Adipocyte (in vitro differentiated cells): Measurements from ENCODE around the gene NOL4L.
"Not testable (repeated sequence)": the region's sequence is repeated elsewhere in the genome, so short reads cannot be mapped to it uniquely, and the experiment has no call there.

Experiments
- DNase-seq: peaks from one replicate; pipeline ENCODE4 v3.0.0-alpha.2; 2015; ENCODE audit warnings: low read depth
- H3K27me3 ChIP-seq: replicated peaks from 2 replicates; pipeline ENCODE4 v1.7.0; 2013; ENCODE audit warnings: mild to moderate bottlenecking, low read length, moderate library complexity; ENCODE audit not compliant: control insufficient read depth, insufficient read depth
- H3K36me3 ChIP-seq: 2 replicates; pipeline ENCODE4 v1.7.0; 2013; ENCODE audit warnings: low read length, mild to moderate bottlenecking, moderate library complexity; ENCODE audit not compliant: control insufficient read depth, insufficient read depth, severe bottlenecking
- H3K4me1 ChIP-seq: 2 replicates; pipeline ENCODE4 v1.7.0; 2013; ENCODE audit warnings: mild to moderate bottlenecking, low read length, moderate library complexity; ENCODE audit not compliant: control insufficient read depth, insufficient read depth
- H3K4me3 ChIP-seq: 2 replicates; pipeline ENCODE4 v1.7.0; 2013; ENCODE audit warnings: mild to moderate bottlenecking, low read length, moderate library complexity
- H3K9ac ChIP-seq: 2 replicates; pipeline ENCODE4 v1.7.0; 2013; ENCODE audit warnings: mild to moderate bottlenecking, low read length, moderate library complexity
- H3K9me3 ChIP-seq: 2 replicates; pipeline ENCODE4 v1.7.0; 2013; ENCODE audit warnings: mild to moderate bottlenecking, low read length, moderate library complexity; ENCODE audit not compliant: control insufficient read depth

The NOL4L gene

DNA sequence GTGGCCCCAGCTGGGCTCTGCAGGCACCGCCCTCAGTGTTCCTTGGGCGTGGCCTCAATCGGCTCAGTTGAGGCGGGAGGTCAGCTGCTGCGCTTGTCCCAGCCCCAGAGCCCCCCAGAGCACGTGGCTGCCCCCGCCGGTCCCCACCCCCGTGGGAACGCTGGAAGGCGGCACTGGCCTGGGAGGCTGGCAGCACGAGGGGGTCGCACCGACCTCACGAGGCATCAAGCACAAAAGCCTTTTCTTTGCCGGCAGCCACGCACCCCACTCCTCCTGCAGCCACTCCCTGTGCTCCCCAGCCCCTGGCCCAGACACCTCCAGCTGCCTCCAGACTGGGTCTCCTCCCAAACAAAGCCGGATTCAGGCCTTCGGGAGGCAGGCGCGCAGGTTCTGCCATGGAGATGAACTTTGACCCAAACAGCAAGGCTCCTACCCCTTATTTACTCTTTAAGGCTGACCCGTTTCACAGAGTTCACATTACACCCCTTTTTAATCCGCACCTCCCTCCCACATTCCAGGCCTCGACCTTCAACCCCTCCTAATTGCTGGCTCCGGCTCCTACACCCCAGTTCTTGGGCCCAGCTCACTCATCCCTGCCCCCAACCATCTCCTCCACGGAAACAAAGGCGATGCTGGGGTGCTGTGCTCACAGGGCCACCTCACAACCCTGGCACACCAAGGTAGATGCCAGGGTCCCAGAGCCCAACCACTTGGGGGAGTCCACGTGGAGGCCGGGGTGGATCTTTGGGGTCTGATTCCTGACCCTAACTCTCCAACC lies 111.7 kb downstream of the NOL4L start:
- no peaks in the 10 kb centered on the region for H3K9me3 ChIP-seq
- H3K9ac ChIP-seq = peak overlapping the region; percentile 4
- DNase-seq = no peak
- H3K4me1 ChIP-seq = peaks cover 35% of the 10 kb centered on the region
- no peaks in the 10 kb centered on the region for H3K27me3 ChIP-seq
- peaks cover 6% of the 10 kb centered on the region for H3K36me3 ChIP-seq
- no peak overlapping the region for H3K4me3 ChIP-seq

DNA sequence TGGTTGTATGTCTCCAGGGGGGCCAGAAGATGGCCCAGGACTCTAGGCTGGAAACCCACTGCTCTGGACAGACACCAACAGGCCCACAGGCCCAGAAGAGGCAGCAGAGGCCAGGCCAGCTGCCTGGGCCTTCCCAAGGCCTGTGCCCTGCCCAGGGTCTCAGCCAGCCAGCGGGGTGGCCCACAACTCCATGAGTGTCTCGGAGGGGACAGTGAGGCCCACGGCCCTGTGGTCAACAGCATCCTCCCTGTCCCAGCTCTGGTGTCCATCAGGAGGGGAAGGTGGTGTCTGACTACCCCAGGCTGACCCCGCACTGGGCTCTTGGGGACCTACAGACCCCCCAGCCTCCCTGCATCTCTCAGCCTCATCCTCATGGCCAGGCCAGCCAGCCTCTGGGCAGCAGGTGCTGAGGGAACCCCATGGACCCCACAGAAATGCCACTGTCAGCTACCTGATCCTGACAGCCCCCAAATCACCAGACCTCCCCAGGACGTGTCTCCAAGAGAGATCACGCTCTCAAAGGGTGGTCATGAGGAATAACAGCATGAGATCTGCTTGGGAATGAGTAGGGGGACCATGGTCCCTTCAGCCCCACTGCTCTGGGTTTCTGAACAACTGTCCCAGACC lies 112.4 kb downstream of the NOL4L start:
- Histone ChIP-seq H3K9me3 (no peaks in the 10 kb centered on the region), H3K9ac (no peak overlapping the region), H3K4me1 (peaks cover 35% of the 10 kb centered on the region), H3K4me3 (no peak overlapping the region), H3K36me3 (peaks cover 6% of the 10 kb centered on the region), H3K27me3 (no peaks in the 10 kb centered on the region)
- DNase-seq = no peak

DNA sequence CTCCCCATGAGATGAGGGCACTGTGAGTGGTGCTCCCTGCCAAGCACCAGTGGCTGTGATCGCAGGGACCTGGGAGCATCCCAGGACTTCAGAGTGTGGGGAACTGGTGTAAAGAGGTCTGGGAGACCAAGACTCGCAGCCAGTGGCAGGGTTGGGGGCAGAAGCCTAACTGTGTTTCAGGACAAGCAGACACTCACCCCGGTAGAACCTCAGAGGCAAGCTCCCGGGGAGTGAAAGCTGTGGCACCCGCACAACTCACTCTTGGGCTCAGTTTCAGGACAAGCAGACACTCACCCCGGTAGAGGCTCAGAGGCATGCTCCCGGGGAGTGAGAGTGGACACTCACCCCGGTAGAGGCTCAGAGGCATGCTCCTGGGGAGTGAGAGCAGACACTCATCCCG lies 114.2 kb downstream of the NOL4L start:
- Histone ChIP-seq H3K9ac (no peak overlapping the region), H3K9me3 (no peaks in the 10 kb centered on the region), H3K36me3 (peaks cover 6% of the 10 kb centered on the region), H3K27me3 (no peaks in the 10 kb centered on the region), H3K4me1 (peaks cover 25% of the 10 kb centered on the region), H3K4me3 (no peak overlapping the region)
- no peak for DNase-seq

DNA sequence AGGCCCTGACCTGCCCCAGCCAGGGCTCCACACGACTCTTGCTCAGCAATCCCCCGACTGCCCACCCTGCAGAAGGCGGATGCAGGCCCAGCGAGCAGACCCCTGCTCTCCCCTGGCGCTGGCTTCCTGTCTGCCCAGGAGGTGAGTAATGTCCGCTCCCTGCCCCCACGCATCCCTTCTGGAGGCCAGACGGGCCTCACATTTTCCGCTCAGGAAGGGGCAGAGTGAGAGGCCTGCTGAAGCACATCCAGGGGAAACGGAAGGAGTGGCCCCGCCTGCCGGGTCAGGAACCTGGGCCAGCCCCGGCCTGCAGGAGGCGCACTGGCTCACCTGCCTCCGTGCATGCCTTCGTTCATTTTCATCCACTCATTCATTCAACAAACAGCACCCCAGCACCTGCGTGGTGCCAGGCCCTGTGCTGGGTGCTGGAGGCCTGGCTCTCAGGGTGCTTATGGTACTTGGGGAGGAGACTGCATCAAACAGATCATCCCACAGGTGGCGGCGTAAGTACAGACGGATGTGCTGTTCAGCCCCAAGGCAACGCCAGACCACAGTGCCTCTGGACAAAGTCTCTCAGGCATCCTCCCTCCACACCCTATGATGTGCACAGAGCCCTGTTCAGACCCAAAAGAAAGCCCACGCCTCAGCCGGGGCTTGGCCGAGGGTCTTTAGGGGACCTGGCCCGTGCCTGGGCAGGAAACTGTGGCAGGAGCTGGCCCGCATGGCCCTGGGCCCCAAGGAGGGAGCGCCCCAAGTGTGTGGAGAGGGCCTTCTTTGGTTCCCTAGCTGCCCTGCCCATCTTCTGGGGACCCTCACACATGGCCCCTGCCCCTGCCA lies 114.9 kb downstream of the NOL4L start:
- H3K9me3 ChIP-seq = no peaks in the 10 kb centered on the region
- H3K4me3 ChIP-seq = no peak overlapping the region
- peak; percentile 62 for DNase-seq
- no peak overlapping the region for H3K9ac ChIP-seq
- peaks cover 6% of the 10 kb centered on the region for H3K36me3 ChIP-seq
- no peaks in the 10 kb centered on the region for H3K27me3 ChIP-seq
- peaks cover 26% of the 10 kb centered on the region for H3K4me1 ChIP-seq

DNA sequence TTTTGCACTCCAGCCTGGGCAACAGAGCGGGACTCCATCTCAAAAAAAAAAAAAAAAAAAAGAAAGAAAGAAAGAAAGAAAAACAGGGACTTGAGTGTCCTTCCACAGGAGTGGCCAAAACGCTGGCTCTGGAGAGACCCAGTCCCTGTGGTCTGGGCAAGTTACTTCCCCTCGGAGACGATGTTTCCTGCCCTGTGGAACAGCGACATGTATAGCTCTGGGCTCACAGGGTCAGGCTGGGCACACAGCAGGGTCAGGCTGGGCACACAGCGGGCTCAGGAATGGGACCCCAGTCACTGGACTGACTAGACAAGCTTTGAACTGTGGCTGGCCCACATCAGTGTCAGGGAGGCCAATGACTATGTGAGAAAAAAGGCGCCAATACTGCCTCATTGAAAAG lies 116.3 kb downstream of the NOL4L start:
- DNase-seq = no peak
- H3K9ac ChIP-seq = no peak overlapping the region
- H3K4me1 ChIP-seq = peaks cover 13% of the 10 kb centered on the region
- H3K4me3 ChIP-seq = no peak overlapping the region
- peaks cover 6% of the 10 kb centered on the region for H3K36me3 ChIP-seq
- no peaks in the 10 kb centered on the region for H3K27me3 ChIP-seq
- no peaks in the 10 kb centered on the region for H3K9me3 ChIP-seq

DNA sequence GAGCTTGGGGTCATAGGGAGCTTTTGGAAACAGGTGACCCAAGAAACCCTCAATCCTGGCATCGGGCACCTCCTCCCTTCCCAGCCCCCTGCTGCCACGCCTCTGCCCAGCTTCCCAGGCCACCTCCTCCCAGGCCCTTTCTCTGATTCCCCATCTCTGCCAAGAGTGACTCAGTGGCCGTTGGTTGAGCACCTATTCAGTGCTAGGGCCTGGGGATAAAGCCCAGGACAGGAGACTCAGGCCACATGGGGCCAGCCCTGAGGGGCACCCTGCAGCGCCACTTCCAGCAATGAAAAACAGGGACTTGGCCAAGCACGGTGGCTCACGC lies 116.9 kb downstream of the NOL4L start:
- no peak overlapping the region for H3K4me3 ChIP-seq
- no peak for DNase-seq
- H3K36me3 ChIP-seq = peaks cover 6% of the 10 kb centered on the region
- H3K27me3 ChIP-seq = no peaks in the 10 kb centered on the region
- peaks cover 7% of the 10 kb centered on the region for H3K4me1 ChIP-seq
- H3K9ac ChIP-seq = no peak overlapping the region
- H3K9me3 ChIP-seq = no peaks in the 10 kb centered on the region

DNA sequence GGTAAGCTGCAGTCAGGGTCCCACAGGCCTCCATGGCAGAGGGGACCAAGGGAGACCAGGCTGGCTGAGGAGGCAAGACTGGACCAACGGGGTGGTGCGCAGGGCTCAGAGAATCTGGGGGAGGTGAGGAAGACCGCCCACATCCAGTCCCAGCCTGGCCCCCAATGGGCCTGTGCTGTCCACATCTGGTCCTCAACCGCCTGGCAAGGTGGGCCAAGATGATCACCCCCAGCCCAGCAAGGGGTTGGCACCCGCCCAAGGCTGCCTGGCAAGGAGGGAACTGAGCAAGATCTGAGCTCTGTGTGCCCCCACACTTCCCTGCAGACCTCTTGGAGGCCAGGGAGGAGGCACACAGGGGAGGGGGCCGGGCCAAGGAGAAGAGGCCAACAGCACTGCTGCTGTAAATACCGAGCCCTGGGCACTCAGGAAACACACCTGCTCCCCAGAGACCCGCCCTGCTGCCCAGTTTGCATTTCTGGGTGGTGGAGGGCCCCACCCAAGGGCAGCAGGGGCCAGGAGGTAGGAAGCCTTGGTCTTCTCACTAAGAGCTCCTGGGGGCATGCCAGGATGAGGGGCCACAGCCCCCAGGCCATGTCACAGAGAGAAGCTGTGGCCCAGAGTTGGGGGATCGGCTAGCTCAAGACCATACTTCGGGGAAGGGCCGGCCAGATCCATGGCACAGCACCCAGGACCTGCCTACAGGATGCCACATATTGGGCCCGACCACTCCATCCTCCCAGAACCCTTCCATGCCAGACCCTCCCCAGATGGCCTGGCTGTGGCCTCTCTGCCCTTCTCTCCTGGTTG lies 117.4 kb downstream of the NOL4L start:
- H3K4me1 ChIP-seq = peaks cover 7% of the 10 kb centered on the region
- peaks cover 6% of the 10 kb centered on the region for H3K36me3 ChIP-seq
- no peaks in the 10 kb centered on the region for H3K27me3 ChIP-seq
- DNase-seq = no peak
- H3K4me3 ChIP-seq = no peak overlapping the region
- H3K9me3 ChIP-seq = no peaks in the 10 kb centered on the region
- H3K9ac ChIP-seq = no peak overlapping the region

DNA sequence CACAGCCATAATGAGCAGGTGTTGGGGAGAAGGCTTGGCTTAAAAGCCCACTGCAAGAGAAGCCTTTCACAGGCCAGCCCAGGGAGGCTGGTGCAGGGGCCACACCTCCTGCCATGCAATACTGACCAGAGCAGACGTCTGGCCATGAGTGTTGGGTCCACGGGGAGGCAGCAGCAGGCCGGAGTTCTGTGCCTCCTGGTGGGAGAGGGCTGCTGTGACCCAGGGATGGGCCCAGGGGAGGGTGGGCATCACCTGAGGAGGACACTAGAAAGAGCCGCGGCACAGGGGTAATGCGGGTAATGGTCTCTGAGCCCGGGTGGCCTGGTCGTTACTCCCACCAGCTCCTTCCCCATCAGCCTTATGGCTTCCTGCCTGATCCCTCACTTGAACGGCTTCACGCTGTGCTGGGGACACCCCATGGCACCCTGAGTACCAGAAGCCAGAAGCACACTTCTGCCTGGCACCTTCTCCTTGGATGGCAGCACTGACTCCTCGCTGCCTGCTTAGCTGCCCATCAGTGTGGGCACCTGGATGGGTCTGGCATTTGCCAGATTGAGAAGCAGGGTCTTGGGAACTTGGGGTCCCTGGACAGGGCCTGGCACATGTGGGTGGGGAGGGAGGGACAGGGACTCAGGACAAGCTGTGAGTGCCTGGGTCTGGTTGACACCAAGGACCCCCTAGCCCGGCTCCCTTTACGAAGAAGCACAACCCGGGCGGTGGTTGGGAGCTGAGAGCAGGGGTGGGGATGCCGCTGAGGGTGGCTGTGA lies 118.2 kb downstream of the NOL4L start:
- Histone ChIP-seq H3K9me3 (no peaks in the 10 kb centered on the region), H3K9ac (no peak overlapping the region), H3K27me3 (no peaks in the 10 kb centered on the region), H3K4me1 (peaks cover 7% of the 10 kb centered on the region), H3K36me3 (peaks cover 4% of the 10 kb centered on the region), H3K4me3 (no peak overlapping the region)
- DNase-seq = no peak

DNA sequence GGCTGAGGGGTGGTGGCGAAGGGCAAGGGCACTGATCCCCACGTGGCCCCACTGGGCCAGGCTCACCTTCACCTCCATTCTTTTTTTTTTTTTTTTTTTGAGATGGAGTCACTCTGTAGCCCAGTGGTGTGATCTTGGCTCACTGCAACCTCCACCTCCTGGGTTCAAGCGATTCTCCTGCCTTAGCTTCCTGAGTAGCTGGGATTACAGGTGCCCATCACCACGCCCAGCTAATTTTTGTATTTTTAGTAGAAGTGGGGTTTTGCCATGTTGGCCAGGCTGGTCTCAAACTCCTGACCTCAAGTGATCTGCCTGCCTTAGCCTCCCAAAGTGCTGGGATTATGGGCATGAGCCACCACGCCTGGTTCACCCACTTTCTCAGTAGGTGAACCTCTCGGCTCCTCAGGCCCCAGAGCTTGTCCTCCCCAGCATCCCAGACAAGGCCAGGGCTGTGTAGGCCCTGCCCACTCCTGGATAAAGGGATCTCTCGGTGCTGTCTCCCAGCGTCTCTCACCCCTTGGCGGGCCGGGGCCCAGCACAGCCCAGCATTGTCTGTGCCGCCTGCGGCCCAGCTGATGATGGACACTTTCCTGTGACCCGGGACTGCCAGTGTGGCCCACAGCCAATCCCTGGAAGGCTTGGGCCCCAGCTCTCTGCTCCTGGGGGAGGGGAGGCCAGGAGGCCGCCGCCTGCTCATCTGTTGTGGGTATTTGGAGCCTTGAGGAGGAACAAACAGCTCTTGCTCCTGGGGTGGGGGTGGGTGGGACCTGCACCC lies 119.0 kb downstream of the NOL4L start:
- not testable (repeated sequence) for H3K9me3 ChIP-seq, H3K4me1 ChIP-seq, DNase-seq, H3K36me3 ChIP-seq, H3K27me3 ChIP-seq, H3K4me3 ChIP-seq
- peak overlapping the region; percentile 39 for H3K9ac ChIP-seq
